ENCODE measurements around the gene YJEFN3. TPM values are rescaled to one million over a fixed set of nuclear protein-coding genes. Genes with fewer than 3 reads are reported as not detected.

Gene YJEFN3
- total RNA-seq, 1 experiment from 2014 or later: 0.08 TPM

DNA sequence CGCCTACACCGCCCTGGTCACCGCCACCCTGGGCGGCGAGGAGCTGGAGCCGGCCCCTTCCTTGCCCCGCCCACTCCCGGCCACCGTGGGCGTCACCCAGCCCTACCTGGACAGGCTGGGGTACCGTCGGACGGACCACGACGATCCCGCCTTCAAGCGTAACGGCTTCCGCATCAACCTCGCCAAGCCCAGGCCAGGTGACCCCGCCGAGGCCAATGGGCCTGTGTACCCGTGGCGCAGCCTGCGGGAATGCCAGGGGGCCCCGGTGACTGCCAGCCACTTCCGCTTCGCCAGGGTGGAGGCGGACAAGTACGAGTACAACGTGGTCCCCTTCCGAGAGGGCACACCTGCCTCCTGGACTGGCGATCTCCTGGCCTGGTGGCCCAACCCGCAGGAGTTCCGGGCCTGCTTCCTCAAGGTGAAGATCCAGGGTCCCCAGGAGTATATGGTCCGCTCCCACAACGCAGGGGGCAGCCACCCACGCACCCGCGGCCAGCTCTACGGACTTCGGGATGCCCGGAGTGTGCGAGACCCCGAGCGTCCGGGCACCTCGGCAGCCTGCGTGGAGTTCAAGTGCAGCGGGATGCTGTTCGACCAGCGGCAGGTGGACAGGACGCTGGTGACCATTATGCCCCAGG lies 16.4 kb downstream of the YJEFN3 start:
- in situ Hi-C loops (cut with HindIII; ENCODE audit: low pct_unique_long_range_greater_than_20kb, low sequenced_read_pairs): no loop called here
- no peak for DNase-seq (ENCODE audit: low read depth, low spot score)

DNA sequence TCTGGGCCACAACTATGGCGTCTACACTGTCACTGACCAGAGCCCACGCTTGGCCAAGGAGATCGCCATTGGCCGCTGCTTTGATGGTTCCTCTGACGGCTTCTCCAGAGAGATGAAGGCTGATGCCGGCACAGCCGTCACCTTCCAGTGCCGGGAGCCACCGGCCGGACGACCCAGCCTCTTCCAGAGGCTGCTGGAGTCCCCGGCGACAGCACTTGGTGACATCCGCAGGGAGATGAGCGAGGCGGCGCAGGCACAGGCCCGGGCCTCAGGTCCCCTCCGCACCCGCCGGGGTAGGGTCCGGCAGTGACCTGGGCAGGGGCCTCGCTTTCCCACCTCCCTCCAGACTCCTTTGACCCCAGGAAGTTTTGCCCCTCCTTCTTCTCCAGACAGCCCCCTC lies 17.0 kb downstream of the YJEFN3 start:
- in situ Hi-C loops (cut with HindIII; ENCODE audit: low pct_unique_long_range_greater_than_20kb, low sequenced_read_pairs): no loop called here
- no peak for DNase-seq (ENCODE audit: low read depth, low spot score)

DNA sequence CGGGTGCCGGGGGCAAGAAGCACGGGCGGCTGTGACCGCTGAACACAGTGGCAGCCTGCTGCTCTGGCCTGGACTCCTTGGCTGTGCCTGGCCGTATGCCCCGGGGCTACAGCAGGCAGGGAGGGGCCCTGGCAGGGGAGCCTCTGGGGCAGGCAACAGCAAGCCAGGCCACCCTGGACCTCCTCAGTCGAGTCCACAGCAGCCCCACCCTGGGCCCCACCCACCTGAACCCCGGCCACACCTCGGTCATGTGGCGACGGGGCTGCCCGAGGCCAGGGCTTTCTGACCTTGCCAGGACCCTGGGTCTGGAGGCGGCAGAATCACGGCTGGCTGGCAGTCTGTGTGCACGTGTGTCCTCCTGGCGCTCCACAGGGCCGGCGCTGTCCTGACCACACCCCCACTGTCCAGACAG lies 18.0 kb downstream of the YJEFN3 start:
- no peak for DNase-seq (ENCODE audit: low read depth, low spot score)
- in situ Hi-C loops (cut with HindIII; ENCODE audit: low pct_unique_long_range_greater_than_20kb, low sequenced_read_pairs): no loop called here

DNA sequence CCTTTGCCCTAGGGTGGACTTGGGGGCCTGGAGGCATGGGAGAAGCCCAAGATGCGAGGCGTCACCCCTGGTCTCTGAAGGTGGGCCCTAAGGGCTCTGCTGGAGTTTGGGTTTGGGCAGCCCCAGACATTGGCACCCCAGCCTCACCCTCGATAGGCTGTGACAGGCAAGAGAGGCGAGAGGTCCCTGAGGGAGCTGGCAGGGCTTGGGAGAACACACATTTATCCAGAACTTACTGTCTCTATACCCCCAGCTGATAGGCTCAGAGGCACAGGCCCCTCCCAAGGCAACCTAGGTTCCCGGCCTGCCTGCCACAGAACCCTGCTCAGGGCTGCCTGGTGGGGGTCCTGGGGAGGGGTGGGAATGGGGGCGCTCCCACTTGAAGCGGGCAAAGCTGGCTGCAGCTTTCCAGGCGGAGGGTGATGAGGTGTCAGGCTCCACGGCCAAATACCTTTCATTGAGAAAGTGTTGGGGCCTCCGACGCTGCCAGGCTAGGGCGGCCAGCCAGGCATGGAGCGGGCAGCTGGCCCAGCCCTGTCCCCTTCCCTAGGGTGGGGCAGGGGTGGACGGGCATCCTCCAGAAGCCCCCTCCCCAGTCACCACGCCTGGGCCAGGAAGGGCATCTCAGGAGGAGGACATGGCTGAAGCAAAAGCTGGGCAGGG lies 19.1 kb downstream of the YJEFN3 start:
- in situ Hi-C loops (cut with HindIII; ENCODE audit: low pct_unique_long_range_greater_than_20kb, low sequenced_read_pairs): no loop called here
- no peak for DNase-seq (ENCODE audit: low read depth, low spot score)

DNA sequence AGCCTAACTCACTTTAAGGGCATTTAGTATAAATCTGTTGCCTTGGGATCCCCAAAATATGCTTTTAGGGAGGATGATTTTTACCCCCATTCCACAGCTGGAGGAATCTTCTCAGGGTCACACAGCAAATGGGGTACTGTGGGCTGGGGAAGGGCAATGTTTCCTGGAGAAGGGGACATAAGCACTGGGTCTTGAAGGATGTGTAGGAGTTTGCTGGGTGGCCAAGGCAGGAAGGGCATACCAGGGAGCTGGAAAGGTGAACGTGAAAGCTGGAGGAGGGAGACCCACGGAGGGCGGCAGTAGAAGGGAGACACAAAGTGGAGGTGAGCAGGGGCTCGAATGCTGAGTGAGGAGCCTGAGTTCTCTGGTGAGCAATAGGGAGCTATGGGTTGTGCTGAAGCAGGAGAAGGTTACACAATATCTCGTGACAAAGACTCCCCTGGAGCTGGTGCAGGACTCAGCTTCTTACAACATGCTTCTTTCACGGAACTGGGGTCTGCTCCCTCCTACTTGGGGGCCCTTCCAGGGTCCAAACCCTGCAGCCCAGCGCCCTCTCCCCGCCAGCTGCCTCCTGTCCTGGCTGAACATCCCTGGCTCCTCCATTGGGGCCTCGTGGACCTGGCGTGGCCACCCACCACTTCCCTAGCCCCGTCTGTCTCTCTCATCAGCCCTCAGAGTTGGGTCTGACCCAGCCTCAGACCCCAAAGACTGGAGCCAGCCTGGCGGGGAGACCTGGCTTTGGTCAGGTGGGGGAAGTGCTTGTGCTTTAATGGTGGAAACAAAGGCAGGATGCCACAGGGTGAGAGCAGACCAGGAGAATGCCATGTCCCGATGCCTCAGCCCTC lies 20.4 kb downstream of the YJEFN3 start:
- no peak for DNase-seq (ENCODE audit: low read depth, low spot score)
- in situ Hi-C loops (cut with HindIII; ENCODE audit: low pct_unique_long_range_greater_than_20kb, low sequenced_read_pairs): no loop called here

DNA sequence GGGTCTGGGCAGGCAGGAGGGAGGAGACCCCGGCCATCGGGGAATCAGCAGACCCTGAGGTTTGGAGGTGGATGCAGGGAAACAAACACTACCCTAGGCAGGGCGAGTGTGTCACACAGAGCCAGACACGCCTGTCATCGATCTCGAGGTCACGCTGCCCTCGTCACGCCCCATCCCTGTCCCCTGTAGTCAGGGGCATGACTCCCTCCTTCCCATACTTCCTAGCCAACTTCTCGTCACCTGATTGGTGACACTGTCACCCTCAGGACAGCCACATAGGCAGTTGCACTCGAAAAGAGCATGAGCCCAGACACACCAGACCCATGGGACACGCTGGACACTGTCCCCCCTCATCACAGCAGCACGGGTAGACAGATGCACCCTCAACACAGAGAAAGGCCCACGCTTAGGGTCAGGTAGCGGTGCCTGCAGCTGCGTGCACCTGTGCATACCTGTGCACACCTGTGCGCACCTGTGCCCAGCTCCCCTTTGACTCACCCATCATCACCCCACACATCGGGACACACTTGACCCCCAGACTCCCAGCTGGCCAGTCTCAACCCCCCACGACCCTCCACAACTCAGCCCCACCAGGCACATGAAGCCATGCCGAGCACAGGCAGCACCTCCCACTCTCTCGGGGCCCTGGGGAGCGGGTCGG lies 21.2 kb downstream of the YJEFN3 start:
- in situ Hi-C loops (cut with HindIII; ENCODE audit: low pct_unique_long_range_greater_than_20kb, low sequenced_read_pairs): no loop called here
- no peak for DNase-seq (ENCODE audit: low read depth, low spot score)

DNA sequence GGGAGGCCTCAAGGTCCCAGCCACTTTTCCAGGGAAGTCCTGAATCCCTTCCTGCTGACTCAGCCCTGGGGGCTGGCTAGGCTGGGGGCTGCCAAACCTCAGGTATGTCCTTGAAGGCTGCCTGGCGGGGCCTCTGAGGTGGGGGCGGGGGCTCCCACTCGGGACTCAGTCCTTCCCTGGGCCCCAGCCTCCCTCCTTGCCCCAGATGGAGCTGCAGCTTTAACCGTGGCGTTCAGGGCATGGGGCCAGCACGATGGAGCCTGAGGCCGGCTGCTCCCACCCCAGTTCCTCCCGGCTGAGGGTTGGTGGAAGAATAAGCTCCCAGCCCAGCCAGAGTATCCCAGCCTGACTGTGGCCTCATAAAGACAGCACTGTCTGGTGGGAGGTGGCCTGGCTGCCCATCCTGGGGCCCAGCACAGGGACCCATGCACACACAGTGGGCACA lies 21.8 kb downstream of the YJEFN3 start:
- no peak for DNase-seq (ENCODE audit: low read depth, low spot score)
- in situ Hi-C loops (cut with HindIII; ENCODE audit: low pct_unique_long_range_greater_than_20kb, low sequenced_read_pairs): no loop called here

DNA sequence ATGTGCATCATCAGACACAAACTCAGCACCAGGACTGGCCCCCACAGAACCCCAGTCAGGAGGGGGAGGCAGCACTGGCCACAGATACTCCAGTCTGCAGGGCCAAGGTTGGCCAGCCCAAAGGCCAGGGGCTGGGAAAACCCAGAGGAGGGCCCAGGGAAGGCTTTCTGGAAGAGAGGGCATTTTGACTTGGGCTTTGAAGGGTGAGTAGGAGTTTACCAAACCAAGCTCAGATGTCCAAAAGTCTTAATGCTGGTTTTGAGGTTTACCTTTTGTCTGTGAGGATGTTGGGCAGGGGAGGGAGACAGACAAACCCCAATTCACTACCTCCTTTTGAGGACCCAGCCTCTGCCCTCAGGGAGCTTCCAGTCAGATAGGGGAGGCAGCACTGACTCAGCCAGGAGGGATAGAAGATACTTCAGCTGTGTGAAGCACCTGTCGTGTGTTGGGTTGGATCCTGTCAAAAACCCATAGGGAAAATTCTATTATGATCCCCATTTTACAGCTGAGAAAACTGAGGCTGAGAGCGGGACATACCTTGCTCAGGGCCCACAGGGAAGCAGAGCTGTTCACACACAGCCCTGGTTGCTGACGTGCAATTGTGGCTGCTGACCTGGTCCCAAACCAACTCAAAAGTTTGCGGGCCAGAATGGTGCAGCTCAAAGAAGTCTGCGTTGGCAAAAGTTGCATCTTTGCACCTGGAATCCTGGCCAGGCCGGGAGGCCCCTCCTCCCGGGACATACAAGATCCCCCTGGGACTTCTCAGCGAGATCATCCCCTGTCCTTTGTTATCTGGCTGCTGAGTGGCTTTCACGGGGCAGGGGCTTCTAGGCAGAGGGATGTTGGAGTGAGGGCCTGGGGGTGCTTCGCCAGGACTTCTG lies 22.5 kb downstream of the YJEFN3 start:
- no peak for DNase-seq (ENCODE audit: low read depth, low spot score)
- in situ Hi-C loops (cut with HindIII; ENCODE audit: low pct_unique_long_range_greater_than_20kb, low sequenced_read_pairs): no loop called here

DNA sequence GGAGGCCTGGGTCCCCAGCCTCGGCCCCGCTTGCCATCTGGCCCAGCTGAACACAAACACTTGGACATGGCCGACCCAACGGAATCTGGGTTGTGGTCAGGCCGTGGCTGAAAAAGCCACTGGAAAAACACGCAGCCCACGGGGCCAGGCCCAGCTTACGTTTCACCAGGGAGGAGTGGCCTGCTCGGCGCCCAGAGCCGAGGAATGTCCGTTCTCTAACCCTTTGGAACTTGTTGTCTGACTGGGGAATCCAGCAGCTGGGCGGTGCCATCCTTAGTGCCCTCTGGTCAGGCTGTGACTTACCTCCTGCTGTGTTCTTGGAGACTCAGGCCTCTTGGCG lies 23.1 kb downstream of the YJEFN3 start:
- in situ Hi-C loops (cut with HindIII; ENCODE audit: low pct_unique_long_range_greater_than_20kb, low sequenced_read_pairs): no loop called here
- DNase-seq (ENCODE audit: low read depth, low spot score): no peak

DNA sequence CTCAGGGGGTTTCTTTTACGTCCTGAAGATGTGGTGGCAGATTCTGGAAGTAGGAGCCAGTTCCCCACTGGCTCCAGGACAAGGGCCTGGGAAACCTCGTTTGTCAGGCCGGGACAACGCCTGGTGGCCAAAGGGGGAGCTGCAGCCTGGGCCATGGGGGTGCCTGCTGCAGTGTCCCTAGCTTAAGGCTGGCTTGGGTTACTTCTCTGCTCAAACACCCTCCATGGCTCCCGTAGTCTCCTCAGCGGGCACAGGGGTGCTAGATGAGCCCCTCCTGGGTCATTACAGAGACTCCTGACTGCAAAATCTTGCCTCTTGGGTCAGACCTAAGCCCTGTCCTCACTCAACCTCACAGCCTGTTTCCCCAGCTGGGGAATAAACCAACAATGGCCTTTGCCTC lies 24.1 kb downstream of the YJEFN3 start:
- in situ Hi-C loops (cut with HindIII; ENCODE audit: low pct_unique_long_range_greater_than_20kb, low sequenced_read_pairs): no loop called here
- peak; percentile 26 for DNase-seq (ENCODE audit: low read depth, low spot score)

DNA sequence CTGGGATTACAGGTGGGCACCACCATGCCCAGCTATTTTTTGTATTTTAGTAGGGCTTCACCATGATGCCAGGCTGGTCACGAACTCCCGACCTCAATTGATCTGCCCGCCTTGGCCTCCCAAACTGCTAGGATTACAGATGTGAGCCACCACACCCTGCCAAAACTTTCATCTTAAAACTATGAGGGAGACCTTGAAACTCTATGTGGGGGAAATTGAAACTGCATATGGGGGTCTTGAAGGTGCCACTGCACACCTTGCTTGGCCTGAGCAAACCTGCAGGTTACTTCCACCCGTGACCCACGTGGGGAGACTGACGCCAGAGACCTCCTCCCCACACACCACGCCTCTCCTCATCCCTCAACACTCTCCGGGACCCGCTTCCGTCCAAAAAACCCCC lies 25.0 kb downstream of the YJEFN3 start:
- DNase-seq (ENCODE audit: low read depth, low spot score): no peak
- in situ Hi-C loops (cut with HindIII; ENCODE audit: low pct_unique_long_range_greater_than_20kb, low sequenced_read_pairs): no loop called here

DNA sequence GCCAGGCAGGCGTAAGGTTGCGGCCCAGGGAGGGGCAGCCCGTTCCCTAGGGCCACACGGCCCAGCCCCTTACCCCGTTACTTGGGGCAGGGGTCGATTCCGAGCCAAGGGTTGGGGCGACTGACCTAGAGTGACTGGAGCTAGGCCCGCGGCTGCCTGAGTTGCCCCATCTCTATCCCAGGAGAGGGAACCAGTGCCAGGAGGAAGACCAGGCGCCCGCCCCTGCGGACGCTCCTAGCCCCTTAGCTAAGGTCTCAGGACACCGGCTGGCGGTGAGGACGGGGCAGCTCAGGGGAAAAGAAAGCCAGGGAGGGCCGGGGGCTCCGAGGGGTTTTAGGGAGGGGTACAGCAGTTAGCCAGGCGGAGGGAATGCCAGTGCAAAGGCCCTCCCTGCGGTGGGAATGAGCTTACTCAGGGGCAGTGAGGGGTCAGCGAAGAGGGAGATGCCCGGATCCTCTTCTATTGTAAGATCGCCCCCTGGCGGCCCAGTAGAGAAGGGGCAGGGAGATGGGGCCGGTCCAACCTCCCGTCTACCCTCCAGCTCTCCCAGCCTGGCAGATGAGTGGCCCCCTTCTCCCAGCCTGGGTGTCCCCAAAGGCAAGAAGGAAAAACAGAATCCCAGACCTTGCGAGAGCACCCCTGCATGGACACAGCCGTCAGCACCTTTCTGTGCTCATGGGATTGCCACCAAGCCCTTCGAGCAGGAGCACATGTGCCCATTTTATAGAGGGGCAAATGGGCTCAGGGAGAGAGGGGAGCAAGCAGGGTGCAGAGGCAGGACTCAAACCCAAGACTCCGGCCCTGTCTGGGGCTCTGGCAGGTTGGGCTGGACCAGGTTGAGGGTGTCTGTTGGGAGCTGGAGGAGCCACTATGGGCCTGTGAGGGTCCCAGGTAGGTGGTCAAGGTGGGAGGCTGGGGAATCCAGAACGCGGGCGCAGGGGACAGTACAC lies 25.6 kb downstream of the YJEFN3 start:
- DNase-seq (ENCODE audit: low read depth, low spot score): peak; percentile 51
- in situ Hi-C loops (cut with HindIII; ENCODE audit: low pct_unique_long_range_greater_than_20kb, low sequenced_read_pairs): no loop called here

DNA sequence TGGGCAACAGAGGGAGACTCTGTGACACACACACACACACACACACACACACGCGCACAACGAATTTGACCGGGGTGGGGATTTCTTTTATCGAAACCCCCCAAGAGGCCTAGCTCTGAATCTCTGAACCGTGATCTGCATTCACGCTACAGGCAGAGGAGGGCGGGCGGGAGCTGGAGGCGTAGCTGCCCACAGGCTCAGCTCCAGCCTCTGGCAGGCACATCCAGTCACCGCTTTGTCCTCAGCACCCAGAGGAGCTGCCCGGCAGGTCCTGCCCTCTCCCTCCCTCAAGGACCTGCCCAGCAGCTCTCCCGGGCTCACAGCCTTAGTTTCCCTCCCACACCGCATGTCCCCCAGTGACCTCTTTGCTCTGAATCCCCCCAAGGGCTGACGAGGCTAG lies 29.3 kb downstream of the YJEFN3 start:
- DNase-seq (ENCODE audit: low read depth, low spot score): no peak
- in situ Hi-C loops (cut with HindIII; ENCODE audit: low pct_unique_long_range_greater_than_20kb, low sequenced_read_pairs): no loop called here

DNA sequence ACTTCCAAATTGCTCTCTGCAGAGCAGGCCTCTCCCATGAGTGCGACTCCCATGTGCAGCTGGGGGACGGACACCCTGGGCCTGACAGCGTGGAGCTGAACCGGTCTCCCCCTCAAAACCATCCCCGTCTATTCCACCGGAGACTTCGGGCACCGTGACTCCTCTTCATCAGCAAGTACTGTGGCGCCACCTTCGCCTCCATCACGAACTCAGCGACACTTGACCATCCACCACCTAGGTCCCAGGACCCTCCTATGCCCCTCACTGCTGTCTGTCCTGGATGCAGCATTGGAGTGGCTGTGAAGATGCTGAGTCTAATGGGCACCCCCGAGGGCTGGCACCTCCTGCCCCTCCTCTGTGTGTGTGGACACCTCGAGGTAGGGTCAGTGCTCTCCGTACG lies 29.9 kb downstream of the YJEFN3 start:
- no peak for DNase-seq (ENCODE audit: low read depth, low spot score)
- in situ Hi-C loops (cut with HindIII; ENCODE audit: low pct_unique_long_range_greater_than_20kb, low sequenced_read_pairs): no loop called here

DNA sequence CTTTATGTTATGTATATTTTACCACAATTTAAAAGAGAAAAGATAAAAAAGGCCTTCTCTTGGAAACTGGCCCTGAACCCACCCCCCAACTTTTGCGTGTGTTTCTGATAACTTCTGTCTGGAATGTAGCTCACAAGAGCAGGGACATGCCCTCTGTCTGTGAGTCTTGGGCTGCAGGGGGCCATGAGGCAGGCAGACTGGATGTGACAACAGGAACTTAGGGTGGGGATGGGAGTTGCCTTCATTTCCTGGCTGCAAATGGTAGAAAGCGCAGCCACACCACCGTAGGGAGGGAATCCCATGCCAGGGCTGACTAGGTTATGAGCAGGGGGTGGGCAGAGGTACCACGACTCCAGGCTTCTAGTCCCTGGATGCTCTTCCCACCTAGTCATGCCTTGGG lies 31.2 kb downstream of the YJEFN3 start:
- no peak for DNase-seq (ENCODE audit: low read depth, low spot score)
- in situ Hi-C loops (cut with HindIII; ENCODE audit: low pct_unique_long_range_greater_than_20kb, low sequenced_read_pairs): no loop called here

DNA sequence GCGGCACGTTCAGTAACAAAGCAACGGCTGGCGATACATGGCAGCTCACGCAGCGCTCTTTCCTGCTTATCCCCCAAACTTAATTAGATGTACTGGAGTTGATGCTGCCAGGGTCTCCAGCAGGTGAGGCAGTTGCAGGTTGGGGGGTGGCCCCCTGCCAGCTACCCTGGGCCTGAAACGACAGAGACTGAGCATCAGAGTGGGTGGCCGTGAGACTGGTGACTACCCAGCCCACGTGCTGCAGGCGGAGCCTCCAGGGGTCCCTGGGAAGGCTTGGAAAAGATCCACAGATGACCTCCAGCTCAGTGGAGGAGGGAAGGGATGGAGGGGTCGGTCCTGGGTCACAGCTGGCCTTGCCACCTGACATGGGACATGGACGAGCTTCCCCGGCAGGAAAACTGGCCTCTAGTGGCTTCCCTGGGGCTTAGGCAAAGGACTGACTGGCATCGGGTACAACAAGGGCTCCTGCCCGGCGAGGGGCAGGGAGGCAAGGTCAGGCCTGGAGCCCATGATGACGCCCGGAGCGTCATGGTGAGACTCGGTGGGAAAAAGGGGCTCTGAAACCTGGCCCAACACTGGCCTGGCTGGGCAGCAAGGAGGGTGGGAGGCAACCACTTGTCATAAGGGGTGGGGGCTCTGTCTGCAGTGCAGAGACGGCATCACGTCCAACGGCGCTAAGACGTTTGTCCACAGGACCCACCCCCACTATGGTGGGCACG lies 33.4 kb downstream of the YJEFN3 start:
- no peak for DNase-seq (ENCODE audit: low read depth, low spot score)
- in situ Hi-C loops (cut with HindIII; ENCODE audit: low pct_unique_long_range_greater_than_20kb, low sequenced_read_pairs): no loop called here

Data from SK-MEL-5 (cell line).